CD14-positive monocyte (primary cell): ENCODE measurements around the gene DGUOK. TPM values are rescaled to one million over a fixed set of nuclear protein-coding genes. Genes with fewer than 3 reads are reported as not detected.

Experiments used
- DNase-seq, 3 donors: peaks; one replicate each; pipeline ENCODE4 v3.0.0-alpha.2; 2011 to 2022
- H2AFZ ChIP-seq: 2 replicates; pipeline ENCODE4 v1.6.0; 2012; ENCODE audit warnings: mild to moderate bottlenecking, low read depth, low read length, inconsistent platforms; ENCODE audit not compliant: insufficient read depth, poor library complexity, severe bottlenecking
- H3K27ac ChIP-seq, 2 donors: 1 replicate in 1 of 2; 2 replicates in 1 of 2; pipeline ENCODE4 v1.5.1; 2012 to 2013; ENCODE audit warnings: low read length in 2 of 2, control low read depth in 1 of 2, inconsistent platforms in 1 of 2, low read depth in 1 of 2, mild to moderate bottlenecking in 1 of 2
- H3K27me3 ChIP-seq, 2 donors: one replicate each; pipeline versions ENCODE4 v1.6.0 to v1.6.1; 2011 to 2013; ENCODE audit warnings: low read length in 2 of 2; ENCODE audit not compliant: control insufficient read depth in 2 of 2, insufficient read depth in 2 of 2
- H3K36me3 ChIP-seq, 2 donors: replicated peaks in 1 of 2; 1 replicate in 1 of 2; 2 replicates in 1 of 2; pipeline versions ENCODE4 v1.5.1 to v1.6.1; 2012 to 2013; ENCODE audit warnings: low read length in 2 of 2, control low read depth in 1 of 2, inconsistent platforms in 1 of 2, mild to moderate bottlenecking in 1 of 2; ENCODE audit not compliant: insufficient read depth in 2 of 2, control insufficient read depth in 1 of 2
- H3K4me1 ChIP-seq, 2 donors: 1 replicate in 1 of 2; 2 replicates in 1 of 2; pipeline versions ENCODE4 v1.5.1 to v1.6.1; 2012 to 2013; ENCODE audit warnings: low read length in 2 of 2, control low read depth in 1 of 2, inconsistent platforms in 1 of 2, mild to moderate bottlenecking in 1 of 2, moderate library complexity in 1 of 2; ENCODE audit not compliant: insufficient read depth in 2 of 2, control insufficient read depth in 1 of 2
- H3K4me2 ChIP-seq: replicated peaks from 2 replicates; pipeline ENCODE3; 2012; ENCODE audit warnings: low read length, moderate library complexity, mild to moderate bottlenecking; ENCODE audit not compliant: poor library complexity, severe bottlenecking; ENCODE audit errors: extremely low read depth
- H3K4me3 ChIP-seq, 3 experiments: fragments of 200-600 bp in 1 of 3; sonication (generic) in 1 of 3; replicated peaks in 1 of 3; 1 replicate in 2 of 3; 2 replicates in 1 of 3; pipeline ENCODE4 v1.5.1; 2011 to 2013; ENCODE audit warnings: low read length in 3 of 3, mild to moderate bottlenecking in 3 of 3, control low read depth in 2 of 3, low read depth in 2 of 3, inconsistent platforms in 1 of 3, moderate library complexity in 1 of 3
- H3K79me2 ChIP-seq: 2 replicates; pipeline ENCODE4 v1.6.0; 2012; ENCODE audit warnings: mild to moderate bottlenecking, control low read depth, inconsistent platforms, low read length, moderate library complexity; ENCODE audit not compliant: insufficient read depth
- H3K9ac ChIP-seq: 2 replicates; pipeline ENCODE4 v1.6.0; 2017; ENCODE audit warnings: low read length, mild to moderate bottlenecking; ENCODE audit not compliant: insufficient read depth, poor library complexity, severe bottlenecking
- H3K9me3 ChIP-seq, 2 donors: replicated peaks in 1 of 2; 1 replicate in 1 of 2; 2 replicates in 1 of 2; pipeline versions ENCODE4 v1.5.1 to v1.6.1; 2012 to 2013; ENCODE audit warnings: low read length in 2 of 2, control low read depth in 1 of 2; ENCODE audit not compliant: control insufficient read depth in 1 of 2, insufficient read depth in 1 of 2
- H4K20me1 ChIP-seq: 2 replicates; pipeline ENCODE4 v1.6.0; 2012; ENCODE audit warnings: mild to moderate bottlenecking, low read length, control low read depth, moderate library complexity; ENCODE audit not compliant: insufficient read depth
- H3K27ac Mint-ChIP-seq, 7 donors: one replicate each; pipeline ENCODE4 v1.8.0; 2020; ENCODE audit warnings: mild to moderate bottlenecking in 7 of 7, mixed read lengths in 7 of 7, moderate library complexity in 6 of 7, inconsistent platforms in 2 of 7
- H3K27me3 Mint-ChIP-seq, 3 donors: one replicate each; pipeline ENCODE4 v1.8.0; 2021 to 2022; ENCODE audit warnings: low read depth in 3 of 3, mild to moderate bottlenecking in 3 of 3, mixed read lengths in 3 of 3, moderate library complexity in 3 of 3, inconsistent platforms in 1 of 3
- H3K36me3 Mint-ChIP-seq, 2 donors: one replicate each; pipeline ENCODE4 v1.8.0; 2020; ENCODE audit warnings: mixed read lengths in 2 of 2, inconsistent platforms in 1 of 2, mild to moderate bottlenecking in 1 of 2
- H3K4me1 Mint-ChIP-seq: one replicate; pipeline ENCODE4 v1.8.0; 2020; ENCODE audit warnings: mild to moderate bottlenecking, mixed read lengths
- H3K4me3 Mint-ChIP-seq, 2 donors: one replicate each; pipeline ENCODE4 v1.8.0; 2020; ENCODE audit warnings: mild to moderate bottlenecking in 2 of 2, mixed read lengths in 2 of 2, moderate library complexity in 1 of 2
- H3K9me3 Mint-ChIP-seq, 7 donors: one replicate each; pipeline ENCODE4 v1.8.0; 2020 to 2022; ENCODE audit warnings: mixed read lengths in 7 of 7, mild to moderate bottlenecking in 6 of 7, moderate library complexity in 6 of 7, inconsistent platforms in 2 of 7
- CTCF ChIP-seq: fragments of 200-600 bp; IDR thresholded peaks from one replicate; pipeline ENCODE4 v1.8.0; 2022; ENCODE audit warnings: antibody characterized with exemption, mild to moderate bottlenecking
- WGBS: methylation state at CpG from one replicate; pipeline ENCODE4 v1.1.5; 2013; ENCODE audit warnings: missing lambda C conversion rate; ENCODE audit not compliant: insufficient coverage; 5-methylcytosine and 5-hydroxymethylcytosine counted together
- intact Hi-C, 2 donors: fragments of 100-400 bp; cut with micrococcal nuclease; formaldehyde crosslinking; loops; one replicate each; pipeline versions ENCODE4 v1.15.0 to v1.15.1; 2023
- polyA plus RNA-seq, 3 donors: library from polyadenylated mRNA; depleted of rRNA in 1 of 3; unstranded in 2 of 3; stranded (reverse) in 1 of 3; fragments of 300-500 nt in 2 of 3; fragments of >200 nt in 1 of 3; fragmentation: Illumina TruSeq in 2 of 3; gene quantifications; 1 replicate in 2 of 3; 2 replicates in 1 of 3; pipeline ENCODE4 v1.2.3, GENCODE V29; 2012 to 2021

DGUOK gene
- polyA plus RNA-seq, 3 donors = 62.9 to 129 (median 123) TPM

GRCh38 chr2:73892631-73893329 lies 33.9 kb upstream of the DGUOK start, which contains the start of gene ACTG2:
ACTG2 (plus strand) TSS chr2:73893008; CDS start chr2:73901312, 8,304 bp downstream.
- Histone ChIP-seq H3K27ac (no peak within 1 kb of the TSS), H3K79me2 (no peaks in the 10 kb centered on the region), H3K36me3 (no peaks in the 10 kb centered on the region), H3K4me3 (no peak within 1 kb of the TSS), H4K20me1 (no peaks in the 10 kb centered on the region), H3K9ac (no peak within 1 kb of the TSS), H3K9me3 (no peaks in the 10 kb centered on the region), H3K4me1 (peaks cover 6 to 10% of the 10 kb centered on the region in 2 donors), H2AFZ (no peak within 1 kb of the TSS), H3K4me2 (no peak within 1 kb of the TSS), H3K27me3 (no peaks in the 10 kb centered on the region)
- peaks cover 0 to 4% (median 2%) of the 10 kb centered on the region in 3 donors for H3K27me3 Mint-ChIP-seq
- WGBS = 100% methylated on average over 9 of the region's 15 CpGs
- H3K4me1 Mint-ChIP-seq = peaks cover 18% of the 10 kb centered on the region
- TF ChIP-seq CTCF = no peak
- H3K27ac Mint-ChIP-seq = no peak within 1 kb of the TSS
- intact Hi-C loops = no loop called here
- H3K9me3 Mint-ChIP-seq = peaks cover 0 to 1% (median 0%) of the 10 kb centered on the region in 7 donors
- DNase-seq = no peak
- H3K4me3 Mint-ChIP-seq = no peak within 1 kb of the TSS
- no peaks in the 10 kb centered on the region for H3K36me3 Mint-ChIP-seq

GRCh38 chr2:73893764-73894474 lies 32.8 kb upstream of the DGUOK start:
- Mint-ChIP-seq H3K27ac (no peak overlapping the region), H3K36me3 (no peaks in the 10 kb centered on the region), H3K9me3 (no peaks in the 10 kb centered on the region), H3K4me1 (peaks cover 19% of the 10 kb centered on the region), H3K27me3 (peaks cover 0 to 2% (median 2%) of the 10 kb centered on the region in 3 donors), H3K4me3 (no peak overlapping the region)
- H3K27ac ChIP-seq = no peak overlapping the region
- H3K27me3 ChIP-seq = no peaks in the 10 kb centered on the region
- intact Hi-C loops = no loop called here
- DNase-seq = no peak
- no peak overlapping the region for H2AFZ ChIP-seq
- H3K9ac ChIP-seq = no peak overlapping the region
- TF ChIP-seq CTCF = no peak
- 100% methylated on average over 6 of the region's 9 CpGs for WGBS
- H4K20me1 ChIP-seq = no peaks in the 10 kb centered on the region
- no peak overlapping the region for H3K4me3 ChIP-seq
- H3K79me2 ChIP-seq = no peaks in the 10 kb centered on the region
- H3K9me3 ChIP-seq = no peaks in the 10 kb centered on the region
- H3K4me2 ChIP-seq = no peak overlapping the region
- peaks cover 6 to 10% of the 10 kb centered on the region in 2 donors for H3K4me1 ChIP-seq
- no peaks in the 10 kb centered on the region for H3K36me3 ChIP-seq
